Suprapubic skin (tissue), 4 donors: ENCODE data around the gene APOL3.

ENCODE experiments used
- CTCF ChIP-seq, 2 donors: fragments of 200-600 bp in 1 of 2; fragments of 450-650 bp in 1 of 2; sonication (generic) in 1 of 2; IDR thresholded peaks; one replicate each; pipeline ENCODE4 v1.5.1; 2016 to 2019; ENCODE audit warnings: antibody characterized with exemption in 2 of 2, mild to moderate bottlenecking in 1 of 2, moderate library complexity in 1 of 2
- EP300 ChIP-seq: sonication (generic); formaldehyde crosslinking; IDR thresholded peaks from one replicate; pipeline ENCODE4 v1.6.1; 2017; ENCODE audit warnings: antibody characterized with exemption
- POLR2A ChIP-seq, 2 donors: fragments of 450-650 bp; IDR thresholded peaks; one replicate each; pipeline ENCODE4 v1.6.1; 2017; ENCODE audit warnings: antibody characterized with exemption in 2 of 2, mild to moderate bottlenecking in 2 of 2, moderate library complexity in 2 of 2
- POLR2AphosphoS5 ChIP-seq, 3 donors: sonication (generic); formaldehyde crosslinking; IDR thresholded peaks; one replicate each; pipeline ENCODE4 v1.6.1; 2017; ENCODE audit warnings: antibody characterized with exemption in 3 of 3

DNA sequence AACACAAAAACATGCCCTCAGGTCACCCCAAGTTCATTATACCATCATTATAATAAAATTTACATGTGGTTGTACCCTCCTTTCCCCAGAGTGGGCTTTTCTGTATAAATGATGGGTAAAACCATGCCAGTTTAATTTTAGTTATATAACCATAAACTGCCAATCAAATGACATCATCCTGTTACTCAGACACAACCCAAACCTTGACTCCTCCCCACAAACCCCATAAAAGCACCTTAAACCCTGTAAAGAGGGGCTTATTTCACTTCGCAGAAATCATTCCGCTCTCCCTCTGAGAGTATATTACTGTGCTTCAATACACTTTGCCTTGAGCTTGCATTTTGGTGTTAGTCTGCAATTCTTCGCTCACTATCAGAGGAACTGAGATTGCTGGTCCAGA, 5.5 kb upstream of the APOL3 start:
- no peak for TF ChIP-seq CTCF (IDR thresholded peaks at IDR 0.05)
- no peak for TF ChIP-seq POLR2A (IDR thresholded peaks at IDR 0.05)
- no peak for TF ChIP-seq POLR2AphosphoS5 (IDR thresholded peaks at IDR 0.05)
- no peak for TF ChIP-seq EP300
